Naive thymus-derived CD4-positive, alpha-beta T cell (primary cell): ENCODE measurements around the gene PIGT. TPM values are rescaled to one million over a fixed set of nuclear protein-coding genes. Genes with fewer than 3 reads are reported as not detected.

Source experiments
- ATAC-seq: fragments of 150-1000 bp; cut with Tn5 transposase; 2 replicates; pipeline ENCODE4 v1.10.0; 2021; ENCODE audit warnings: mild to moderate bottlenecking, moderate library complexity
- CTCF ChIA-PET: fragments of 350-600 bp; sonication (Branson Sonifier 250); formaldehyde crosslinking; loops from one replicate; lab custom pipeline; 2021; ENCODE audit warnings: antibody characterized with exemption; lab: Charles Lee
- POLR2A ChIA-PET: fragments of 350-600 bp; sonication (Branson Sonifier 250); formaldehyde crosslinking; loops from one replicate; lab custom pipeline; 2021; ENCODE audit warnings: antibody characterized with exemption, inconsistent platforms; lab: Charles Lee
- DNase-seq, 9 donors: peaks; one replicate each; pipeline versions ENCODE4 v3.0.0 to v3.0.0-alpha.2; 2020 to 2022; ENCODE audit warnings: mixed read lengths in 1 of 9
- H3K27ac ChIP-seq: one replicate; pipeline ENCODE4 v1.7.0; 2013; ENCODE audit warnings: mild to moderate bottlenecking, low read depth, low read length, moderate library complexity
- H3K27me3 ChIP-seq, 2 donors: one replicate each; pipeline ENCODE4 v1.7.0; 2013; ENCODE audit warnings: low read length in 2 of 2, mild to moderate bottlenecking in 2 of 2, moderate library complexity in 2 of 2; ENCODE audit not compliant: control insufficient read depth in 2 of 2, insufficient read depth in 2 of 2
- H3K36me3 ChIP-seq, 3 experiments: 1 replicate in 2 of 3; 2 replicates in 1 of 3; pipeline ENCODE4 v1.7.0; 2013; ENCODE audit warnings: low read length in 3 of 3, mild to moderate bottlenecking in 3 of 3, moderate library complexity in 1 of 3; ENCODE audit not compliant: insufficient read depth in 3 of 3, control insufficient read depth in 2 of 3
- H3K4me1 ChIP-seq, 2 donors: one replicate each; pipeline ENCODE4 v1.7.0; 2013; ENCODE audit warnings: low read length in 2 of 2, mild to moderate bottlenecking in 2 of 2, moderate library complexity in 1 of 2; ENCODE audit not compliant: control insufficient read depth in 2 of 2, insufficient read depth in 2 of 2
- H3K4me3 ChIP-seq: 2 replicates; pipeline ENCODE4 v1.7.0; 2013; ENCODE audit warnings: mild to moderate bottlenecking, low read length
- H3K9me3 ChIP-seq, 3 experiments: 1 replicate in 2 of 3; 2 replicates in 1 of 3; pipeline ENCODE4 v1.7.0; 2013; ENCODE audit warnings: low read length in 3 of 3; ENCODE audit not compliant: control insufficient read depth in 2 of 3
- H3K27ac Mint-ChIP-seq, 9 donors: one replicate each; pipeline ENCODE4 v1.8.0; 2020 to 2022; ENCODE audit warnings: mixed read lengths in 9 of 9, mild to moderate bottlenecking in 8 of 9, moderate library complexity in 5 of 9, inconsistent platforms in 2 of 9
- H3K27me3 Mint-ChIP-seq, 5 donors: one replicate each; pipeline ENCODE4 v1.8.0; 2021 to 2022; ENCODE audit warnings: mixed read lengths in 5 of 5, mild to moderate bottlenecking in 1 of 5
- H3K36me3 Mint-ChIP-seq, 5 donors: one replicate each; pipeline ENCODE4 v1.8.0; 2020 to 2022; ENCODE audit warnings: mixed read lengths in 5 of 5, mild to moderate bottlenecking in 3 of 5, inconsistent platforms in 1 of 5
- H3K4me1 Mint-ChIP-seq, 7 donors: one replicate each; pipeline ENCODE4 v1.8.0; 2020 to 2022; ENCODE audit warnings: mixed read lengths in 7 of 7, mild to moderate bottlenecking in 3 of 7, inconsistent platforms in 1 of 7
- H3K4me3 Mint-ChIP-seq, 10 donors: one replicate each; pipeline ENCODE4 v1.8.0; 2020 to 2022; ENCODE audit warnings: mild to moderate bottlenecking in 10 of 10, mixed read lengths in 10 of 10, moderate library complexity in 6 of 10, inconsistent platforms in 2 of 10
- H3K9me3 Mint-ChIP-seq, 11 donors: one replicate each; pipeline ENCODE4 v1.8.0; 2020 to 2022; ENCODE audit warnings: mixed read lengths in 11 of 11, mild to moderate bottlenecking in 4 of 11, inconsistent platforms in 1 of 11, moderate library complexity in 1 of 11
- intact Hi-C, 2 donors: fragments of 100-400 bp; cut with micrococcal nuclease; formaldehyde crosslinking; loops; one replicate each; pipeline ENCODE4 v1.15.1; 2023
- polyA plus RNA-seq, 2 donors: library from polyadenylated mRNA; unstranded; fragments of 300-500 nt; fragmentation: Illumina TruSeq; gene quantifications; one replicate each; pipeline ENCODE4 v1.2.3, GENCODE V29; 2021
- total RNA-seq, 6 experiments: library from RNA in 5 of 6; stranded (reverse) in 5 of 6; gene quantifications; 1 replicate in 5 of 6; 2 replicates in 1 of 6; pipeline ENCODE4 v1.2.3 and lab custom pipeline; 2021 to 2026

PIGT gene
- total and polyA plus RNA-seq, 7 experiments from 2014 or later: 78.7 to 140 (median 85.0) TPM

DNA sequence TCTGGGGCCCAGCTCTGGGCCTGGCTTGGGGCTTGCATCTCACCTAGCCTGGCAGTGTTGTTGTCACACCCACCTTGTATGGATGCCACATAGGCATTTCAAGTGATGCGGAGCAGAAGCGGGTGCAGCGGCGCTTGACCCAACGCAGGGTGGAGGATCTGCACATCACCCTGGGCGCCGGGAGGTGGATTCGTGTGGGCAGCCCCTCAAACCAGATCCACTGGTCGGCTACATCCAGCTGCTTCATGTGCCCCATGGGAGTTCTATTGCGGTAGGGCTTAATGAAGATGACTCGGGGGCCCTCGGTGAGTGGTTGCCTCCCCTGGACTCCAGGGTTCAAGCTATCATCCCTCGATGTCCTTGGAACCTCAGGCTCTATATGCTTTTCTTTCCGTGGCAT, 41.0 kb upstream of the PIGT start:
- DNase-seq (no peak), ATAC-seq (no peak)
- Histone ChIP-seq H3K27ac (no peak overlapping the region), H3K27me3 (no peaks in the 10 kb centered on the region), H3K4me3 (no peak overlapping the region), H3K36me3 (peaks cover 0 to 16% (median 0%) of the 10 kb centered on the region in 3 experiments), H3K9me3 (no peaks in the 10 kb centered on the region), H3K4me1 (peaks cover 7 to 22% of the 10 kb centered on the region in 2 donors)
- Mint-ChIP-seq H3K27ac (peak overlapping the region in 3 of 9 donors; percentile 87 to 94 (median 92)), H3K27me3 (no peaks in the 10 kb centered on the region), H3K36me3 (peaks cover 0 to 9% (median 0%) of the 10 kb centered on the region in 5 donors), H3K4me3 (peak overlapping the region in 2 of 10 donors; percentile 8 to 21), H3K9me3 (no peaks in the 10 kb centered on the region), H3K4me1 (peaks cover 16 to 39% (median 37%) of the 10 kb centered on the region in 7 donors)
- intact Hi-C loops: loop anchor here (1.0 kb wide), 2 partner anchors 40 to 62 kb away; no protein-coding TSS in a partner anchor
- ChIA-PET POLR2A (interaction anchor here (0.6 to 5.1 kb wide), 6 partner anchors 12 to 62 kb away, joined by 3 to 42 read pairs (median 3); partner anchors contain the start of genes PIGT and SYS1), CTCF (interaction anchor here (2.2 to 5.7 kb wide), 4 partner anchors 9 to 78 kb away, joined by 9 to 114 read pairs (median 10); no protein-coding TSS in a partner anchor)

DNA sequence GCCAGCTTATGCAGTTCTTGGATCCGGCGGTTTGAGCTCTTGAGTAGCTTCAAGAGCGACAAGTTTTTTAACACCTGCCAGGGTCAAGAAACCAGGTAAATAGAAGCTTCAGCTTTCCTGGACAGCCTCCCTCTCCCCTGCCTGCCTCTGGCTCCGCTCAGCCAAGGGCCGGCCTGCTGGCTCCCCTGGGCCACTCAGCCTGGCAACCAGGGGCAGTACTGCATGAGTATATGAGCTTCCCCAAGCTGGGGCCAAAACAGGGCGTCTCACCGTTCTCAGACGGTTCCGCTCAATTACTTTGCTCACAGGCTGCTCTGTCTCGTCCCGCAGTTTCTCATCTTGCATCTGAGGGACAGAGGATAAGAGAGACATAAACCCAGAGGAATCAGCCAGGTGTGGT, 38.7 kb upstream of the PIGT start:
- POLR2A ChIA-PET: no interaction called here
- Mint-ChIP-seq H3K36me3 (peaks cover 0 to 21% (median 4%) of the 10 kb centered on the region in 5 donors), H3K9me3 (no peaks in the 10 kb centered on the region), H3K27me3 (no peaks in the 10 kb centered on the region), H3K4me3 (no peak overlapping the region), H3K27ac (no peak overlapping the region), H3K4me1 (peaks cover 16 to 23% (median 20%) of the 10 kb centered on the region in 7 donors)
- Histone ChIP-seq H3K27ac (no peak overlapping the region), H3K27me3 (no peaks in the 10 kb centered on the region), H3K4me3 (no peak overlapping the region), H3K9me3 (no peaks in the 10 kb centered on the region), H3K4me1 (peaks cover 7 to 9% of the 10 kb centered on the region in 2 donors), H3K36me3 (peaks cover 0 to 16% (median 0%) of the 10 kb centered on the region in 3 experiments)
- CTCF ChIA-PET: interaction anchor here (0.6 to 1.9 kb wide), 4 partner anchors 14 to 300 kb away, joined by 3 to 6 read pairs (median 4); partner anchors contain the start of genes DBNDD2 and SYS1
- DNase-seq (no peak), ATAC-seq (no peak)
- intact Hi-C loops: no loop called here

DNA sequence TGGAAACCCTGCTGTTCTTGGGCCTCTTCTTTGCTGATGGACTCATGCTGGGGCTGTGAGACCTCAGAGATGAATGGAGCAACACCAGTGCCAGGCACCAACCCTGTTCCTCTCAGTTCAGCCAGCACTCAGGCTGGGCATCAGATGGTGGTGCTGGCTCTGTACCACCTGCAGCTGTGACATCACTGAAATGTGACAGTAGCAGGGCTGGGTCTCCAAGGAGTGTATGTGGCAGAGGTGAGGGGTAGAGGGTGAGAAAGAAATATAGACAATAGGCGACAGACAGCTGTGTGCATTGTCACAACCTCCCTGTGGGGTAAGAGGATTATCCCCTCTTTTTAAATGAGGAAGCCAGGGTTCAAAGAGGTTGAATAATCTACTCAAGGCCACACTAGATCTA, 37.8 kb upstream of the PIGT start, which contains the start of gene TP53TG5:
Gene TP53TG5, minus strand, starts transcription at position 135 of the 400 bp plus-strand sequence. Its CDS starts 89 bp downstream, at position 46.
- no peaks in the 10 kb centered on the region for H3K27me3 Mint-ChIP-seq
- intact Hi-C loops: no loop called here
- Histone ChIP-seq H3K36me3 (peaks cover 0 to 16% (median 0%) of the 10 kb centered on the region in 3 experiments), H3K27ac (no peak within 1 kb of the TSS), H3K27me3 (no peaks in the 10 kb centered on the region), H3K9me3 (no peaks in the 10 kb centered on the region), H3K4me1 (peaks cover under 1 to 3% of the 10 kb centered on the region in 2 donors), H3K4me3 (no peak within 1 kb of the TSS)
- ATAC-seq (no peak), DNase-seq (no peak)
- POLR2A ChIA-PET: interaction anchor here (0.7 kb wide), 1 partner anchor 65 kb away, joined by 3 read pairs; no protein-coding TSS in a partner anchor
- H3K27ac Mint-ChIP-seq: no peak within 1 kb of the TSS
- H3K4me3 Mint-ChIP-seq: no peak within 1 kb of the TSS
- CTCF ChIA-PET: interaction anchor here (1.6 kb wide), 1 partner anchor 59 kb away, joined by 3 read pairs; no protein-coding TSS in a partner anchor
- no peaks in the 10 kb centered on the region for H3K9me3 Mint-ChIP-seq
- H3K36me3 Mint-ChIP-seq: peaks cover 0 to 21% (median 5%) of the 10 kb centered on the region in 5 donors
- H3K4me1 Mint-ChIP-seq: peaks cover 11 to 16% (median 14%) of the 10 kb centered on the region in 7 donors

DNA sequence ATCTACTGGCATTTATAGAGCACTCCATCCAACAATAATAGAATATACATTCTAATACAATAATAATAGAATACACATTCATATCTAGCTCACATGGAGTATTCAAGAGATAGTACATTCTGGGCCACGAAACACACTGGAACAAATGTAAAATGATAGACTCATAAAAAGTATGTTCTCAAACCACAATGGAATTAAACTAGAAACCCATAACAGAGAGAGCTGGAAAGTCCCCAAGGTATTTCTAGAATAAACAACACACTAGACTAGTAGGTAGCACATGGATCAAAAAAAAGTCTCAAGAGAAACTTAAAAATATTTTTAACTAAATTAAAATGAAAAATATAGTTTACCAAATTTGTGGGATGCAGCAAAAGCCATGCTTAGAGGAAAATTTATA, 28.7 kb upstream of the PIGT start:
- Histone ChIP-seq H3K27me3 (no peaks in the 10 kb centered on the region), H3K4me1 (no peaks in the 10 kb centered on the region), H3K27ac (no peak overlapping the region), H3K36me3 (no peaks in the 10 kb centered on the region), H3K9me3 (no peaks in the 10 kb centered on the region), H3K4me3 (no peak overlapping the region)
- Mint-ChIP-seq H3K27ac (no peak overlapping the region), H3K36me3 (peaks cover 0 to 26% (median 12%) of the 10 kb centered on the region in 5 donors), H3K4me1 (peaks cover 0 to 4% (median 0%) of the 10 kb centered on the region in 7 donors), H3K9me3 (peaks cover 0 to 5% (median 0%) of the 10 kb centered on the region in 11 donors), H3K27me3 (peaks cover 0 to 2% (median 0%) of the 10 kb centered on the region in 5 donors), H3K4me3 (no peak overlapping the region)
- POLR2A ChIA-PET: no interaction called here
- CTCF ChIA-PET: interaction anchor here (0.7 to 2.5 kb wide), 2 partner anchors 50 to 54 kb away, joined by 3 to 9 read pairs; no protein-coding TSS in a partner anchor
- DNase-seq (no peak), ATAC-seq (no peak)
- intact Hi-C loops: no loop called here

DNA sequence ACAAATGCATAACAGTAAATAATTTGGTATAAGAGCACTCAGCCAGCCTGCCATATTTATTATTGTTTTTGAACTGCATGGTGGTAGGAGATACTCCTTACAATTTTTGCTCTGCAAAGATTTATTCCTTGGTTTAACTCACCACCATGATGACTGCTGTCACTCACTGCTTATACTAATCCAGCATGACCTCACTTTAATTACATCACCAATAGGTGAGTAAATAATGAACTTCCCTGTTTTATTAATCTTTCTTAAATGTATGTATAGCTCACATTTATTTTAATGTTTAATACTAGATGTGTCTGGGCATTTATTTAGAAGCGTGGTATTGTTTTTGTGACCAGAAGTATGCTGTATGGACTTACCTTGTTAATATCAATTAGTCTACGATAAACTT, 25.0 kb upstream of the PIGT start:
- intact Hi-C loops: no loop called here
- DNase-seq (no peak), ATAC-seq (no peak)
- H3K4me1 Mint-ChIP-seq: peaks cover 0 to 4% (median 0%) of the 10 kb centered on the region in 7 donors
- POLR2A ChIA-PET: no interaction called here
- CTCF ChIA-PET: no interaction called here
- Histone ChIP-seq H3K27me3 (no peaks in the 10 kb centered on the region), H3K36me3 (no peaks in the 10 kb centered on the region), H3K4me3 (no peak overlapping the region), H3K4me1 (no peaks in the 10 kb centered on the region), H3K27ac (no peak overlapping the region), H3K9me3 (no peaks in the 10 kb centered on the region)
- peaks cover 0 to 31% (median 12%) of the 10 kb centered on the region in 5 donors for H3K36me3 Mint-ChIP-seq
- H3K27ac Mint-ChIP-seq: no peak overlapping the region
- peaks cover 0 to 2% (median 0%) of the 10 kb centered on the region in 5 donors for H3K27me3 Mint-ChIP-seq
- no peak overlapping the region for H3K4me3 Mint-ChIP-seq
- H3K9me3 Mint-ChIP-seq: peaks cover 0 to 5% (median 0%) of the 10 kb centered on the region in 11 donors

DNA sequence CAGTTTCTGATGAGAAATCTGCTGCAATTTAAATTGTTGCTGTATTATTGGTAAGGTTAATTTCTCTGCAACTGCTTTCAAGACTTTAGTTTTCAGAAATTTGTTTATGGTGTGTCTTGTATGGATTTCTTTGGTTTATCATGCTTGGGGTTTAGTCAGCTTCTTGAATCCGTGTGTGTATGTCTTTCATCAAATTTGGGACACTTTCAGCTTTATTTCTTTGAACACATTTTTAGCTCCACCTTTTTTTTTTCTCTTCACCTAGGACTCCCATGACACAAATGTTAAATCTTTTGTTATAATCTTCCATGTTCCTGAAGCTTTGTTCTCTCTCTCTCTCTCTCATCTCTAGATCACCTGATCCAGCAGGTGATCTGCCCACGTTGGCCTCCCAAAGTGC, 24.4 kb upstream of the PIGT start:
- Mint-ChIP-seq H3K4me1 (peaks cover 0 to 4% (median 0%) of the 10 kb centered on the region in 7 donors), H3K4me3 (no peak overlapping the region), H3K27me3 (peaks cover 0 to 2% (median 0%) of the 10 kb centered on the region in 5 donors), H3K36me3 (peaks cover 0 to 31% (median 11%) of the 10 kb centered on the region in 5 donors), H3K9me3 (peaks cover 0 to 5% (median 0%) of the 10 kb centered on the region in 11 donors), H3K27ac (peak overlapping the region in 2 of 9 donors; percentile 5 to 48)
- no peaks in the 10 kb centered on the region for H3K4me1 ChIP-seq
- intact Hi-C loops: no loop called here
- CTCF ChIA-PET: no interaction called here
- DNase-seq (no peak), ATAC-seq (no peak)
- H3K4me3 ChIP-seq: no peak overlapping the region
- no peaks in the 10 kb centered on the region for H3K9me3 ChIP-seq
- POLR2A ChIA-PET: no interaction called here
- H3K27ac ChIP-seq: no peak overlapping the region
- no peaks in the 10 kb centered on the region for H3K27me3 ChIP-seq
- no peaks in the 10 kb centered on the region for H3K36me3 ChIP-seq
